Activated naive CD4-positive, alpha-beta T cell treated with anti-CD3 and anti-CD28 coated beads for 36 hours (primary cell): ENCODE data around the gene ITGBL1. TPM values are rescaled to one million over a fixed set of nuclear protein-coding genes. Genes with fewer than 3 reads are reported as not detected.

Source experiments
- CTCF ChIA-PET: fragments of 350-600 bp; sonication (Branson Sonifier 250); formaldehyde crosslinking; loops from one replicate; lab custom pipeline; 2021; ENCODE audit warnings: antibody characterized with exemption; lab: Charles Lee
- DNase-seq: peaks from one replicate; pipeline ENCODE4 v3.0.0-alpha.2; 2020
- H3K27ac Mint-ChIP-seq: one replicate; pipeline ENCODE4 v1.8.0; 2021; ENCODE audit warnings: mild to moderate bottlenecking, mixed read lengths
- H3K27me3 Mint-ChIP-seq: one replicate; pipeline ENCODE4 v1.8.0; 2021; ENCODE audit warnings: low read depth, mixed read lengths
- H3K36me3 Mint-ChIP-seq: one replicate; pipeline ENCODE4 v1.8.0; 2021; ENCODE audit warnings: low read depth, mixed read lengths
- H3K4me1 Mint-ChIP-seq: one replicate; pipeline ENCODE4 v1.8.0; 2021; ENCODE audit warnings: low read depth, mixed read lengths
- H3K4me3 Mint-ChIP-seq: one replicate; pipeline ENCODE4 v1.8.0; 2021; ENCODE audit warnings: mild to moderate bottlenecking, moderate library complexity, mixed read lengths
- H3K9me3 Mint-ChIP-seq: one replicate; pipeline ENCODE4 v1.8.0; 2021; ENCODE audit warnings: mixed read lengths
- intact Hi-C: fragments of 100-400 bp; cut with micrococcal nuclease; formaldehyde crosslinking; loops from one replicate; pipeline ENCODE4 v1.15.1; 2023
- total RNA-seq, 2 experiments: library from RNA; stranded (reverse); gene quantifications; one replicate each; pipeline ENCODE4 v1.2.3, GENCODE V29; 2021

Gene ITGBL1
- total RNA-seq, 2 experiments from 2014 or later: not detected

- no peaks in the 10 kb centered on the region for H3K4me1 Mint-ChIP-seq
- CTCF ChIA-PET: no interaction called here
These were observed 102.1 kb downstream of the ITGBL1 start for GRCh38 chr13:101554420-101555125.

GRCh38 chr13:101555610-101556009, 103.1 kb downstream of the ITGBL1 start:
- intact Hi-C loops: no loop called here
- H3K4me1 Mint-ChIP-seq: no peaks in the 10 kb centered on the region
- CTCF ChIA-PET: no interaction called here
- no peak overlapping the region for H3K27ac Mint-ChIP-seq
- H3K4me3 Mint-ChIP-seq: no peak overlapping the region
- peaks cover 21% of the 10 kb centered on the region for H3K27me3 Mint-ChIP-seq
- H3K36me3 Mint-ChIP-seq: no peaks in the 10 kb centered on the region
- no peak for DNase-seq
- no peaks in the 10 kb centered on the region for H3K9me3 Mint-ChIP-seq

More at GRCh38 chr13:101554420-101555125, 102.1 kb downstream of the ITGBL1 start:
- no peaks in the 10 kb centered on the region for H3K36me3 Mint-ChIP-seq
- H3K27me3 Mint-ChIP-seq: peaks cover 15% of the 10 kb centered on the region
- no peak overlapping the region for H3K27ac Mint-ChIP-seq
- DNase-seq: no peak
- intact Hi-C loops: no loop called here
- H3K4me3 Mint-ChIP-seq: no peak overlapping the region
- no peaks in the 10 kb centered on the region for H3K9me3 Mint-ChIP-seq

- Mint-ChIP-seq H3K4me3 (no peak overlapping the region), H3K27me3 (peaks cover 19% of the 10 kb centered on the region), H3K9me3 (no peaks in the 10 kb centered on the region), H3K27ac (no peak overlapping the region), H3K4me1 (no peaks in the 10 kb centered on the region), H3K36me3 (no peaks in the 10 kb centered on the region)
- intact Hi-C loops: no loop called here
- CTCF ChIA-PET: no interaction called here
- DNase-seq: no peak
These were observed 104.2 kb downstream of the ITGBL1 start for GRCh38 chr13:101556676-101557123.

- Mint-ChIP-seq H3K9me3 (no peaks in the 10 kb centered on the region), H3K4me3 (no peak overlapping the region), H3K36me3 (no peaks in the 10 kb centered on the region), H3K27ac (no peak overlapping the region), H3K27me3 (peaks cover 5% of the 10 kb centered on the region), H3K4me1 (no peaks in the 10 kb centered on the region)
- no peak for DNase-seq
- CTCF ChIA-PET: no interaction called here
- intact Hi-C loops: no loop called here
These were observed 112.8 kb downstream of the ITGBL1 start for GRCh38 chr13:101565317-101565716.

- H3K36me3 Mint-ChIP-seq: no peaks in the 10 kb centered on the region
- DNase-seq: no peak
- no peaks in the 10 kb centered on the region for H3K4me1 Mint-ChIP-seq
- CTCF ChIA-PET: interaction anchor here (1.1 kb wide), 1 partner anchor 190 kb away, joined by 3 read pairs; no protein-coding TSS in a partner anchor
- H3K9me3 Mint-ChIP-seq: no peaks in the 10 kb centered on the region
- intact Hi-C loops: no loop called here
- H3K4me3 Mint-ChIP-seq: no peak overlapping the region
- no peaks in the 10 kb centered on the region for H3K27me3 Mint-ChIP-seq
- H3K27ac Mint-ChIP-seq: no peak overlapping the region
These were observed 115.4 kb downstream of the ITGBL1 start for GRCh38 chr13:101567841-101568240.

- intact Hi-C loops: no loop called here
- H3K4me1 Mint-ChIP-seq: no peaks in the 10 kb centered on the region
- DNase-seq: no peak
- no peaks in the 10 kb centered on the region for H3K36me3 Mint-ChIP-seq
- no peaks in the 10 kb centered on the region for H3K9me3 Mint-ChIP-seq
- H3K27me3 Mint-ChIP-seq: no peaks in the 10 kb centered on the region
- CTCF ChIA-PET: no interaction called here
- no peak overlapping the region for H3K27ac Mint-ChIP-seq
- no peak overlapping the region for H3K4me3 Mint-ChIP-seq
These were observed 117.3 kb downstream of the ITGBL1 start for GRCh38 chr13:101569807-101570206.

- CTCF ChIA-PET: no interaction called here
- Mint-ChIP-seq H3K27me3 (no peaks in the 10 kb centered on the region), H3K4me1 (no peaks in the 10 kb centered on the region), H3K9me3 (no peaks in the 10 kb centered on the region), H3K4me3 (no peak overlapping the region), H3K36me3 (no peaks in the 10 kb centered on the region), H3K27ac (no peak overlapping the region)
- intact Hi-C loops: no loop called here
- no peak for DNase-seq
These were observed 117.9 kb downstream of the ITGBL1 start for GRCh38 chr13:101570410-101570809.

- Mint-ChIP-seq H3K4me1 (no peaks in the 10 kb centered on the region), H3K9me3 (no peaks in the 10 kb centered on the region), H3K4me3 (no peak overlapping the region), H3K27ac (no peak overlapping the region), H3K27me3 (no peaks in the 10 kb centered on the region), H3K36me3 (no peaks in the 10 kb centered on the region)
- CTCF ChIA-PET: no interaction called here
- no peak for DNase-seq
- intact Hi-C loops: no loop called here
These were observed 120.0 kb downstream of the ITGBL1 start for GRCh38 chr13:101572456-101572855.

GRCh38 chr13:101575581-101575980, 123.1 kb downstream of the ITGBL1 start:
- H3K27ac Mint-ChIP-seq: no peak overlapping the region
- CTCF ChIA-PET: no interaction called here
- H3K9me3 Mint-ChIP-seq: no peaks in the 10 kb centered on the region
- H3K36me3 Mint-ChIP-seq: no peaks in the 10 kb centered on the region
- H3K4me1 Mint-ChIP-seq: peaks cover 2% of the 10 kb centered on the region
- H3K27me3 Mint-ChIP-seq: no peaks in the 10 kb centered on the region
- intact Hi-C loops: no loop called here
- DNase-seq: no peak
- H3K4me3 Mint-ChIP-seq: no peak overlapping the region

GRCh38 chr13:101576455-101576854, 124.0 kb downstream of the ITGBL1 start:
- no peaks in the 10 kb centered on the region for H3K36me3 Mint-ChIP-seq
- CTCF ChIA-PET: no interaction called here
- DNase-seq: no peak
- H3K9me3 Mint-ChIP-seq: no peaks in the 10 kb centered on the region
- H3K4me1 Mint-ChIP-seq: peaks cover 2% of the 10 kb centered on the region
- intact Hi-C loops: no loop called here
- H3K4me3 Mint-ChIP-seq: no peak overlapping the region
- no peak overlapping the region for H3K27ac Mint-ChIP-seq
- H3K27me3 Mint-ChIP-seq: no peaks in the 10 kb centered on the region

- Mint-ChIP-seq H3K4me3 (no peak overlapping the region), H3K27me3 (no peaks in the 10 kb centered on the region), H3K36me3 (no peaks in the 10 kb centered on the region), H3K4me1 (peaks cover 2% of the 10 kb centered on the region), H3K9me3 (no peaks in the 10 kb centered on the region), H3K27ac (no peak overlapping the region)
- no peak for DNase-seq
- intact Hi-C loops: no loop called here
- CTCF ChIA-PET: no interaction called here
These were observed 124.5 kb downstream of the ITGBL1 start for GRCh38 chr13:101576977-101577376.

GRCh38 chr13:101579281-101579802, 126.9 kb downstream of the ITGBL1 start:
- CTCF ChIA-PET: interaction anchor here (0.6 kb wide), 1 partner anchor 227 kb away, joined by 3 read pairs; no protein-coding TSS in a partner anchor
- intact Hi-C loops: no loop called here
- no peak overlapping the region for H3K27ac Mint-ChIP-seq
- no peak for DNase-seq
- no peaks in the 10 kb centered on the region for H3K9me3 Mint-ChIP-seq
- H3K36me3 Mint-ChIP-seq: no peaks in the 10 kb centered on the region
- peaks cover 2% of the 10 kb centered on the region for H3K27me3 Mint-ChIP-seq
- H3K4me3 Mint-ChIP-seq: no peak overlapping the region
- peaks cover 2% of the 10 kb centered on the region for H3K4me1 Mint-ChIP-seq

- H3K27me3 Mint-ChIP-seq: peaks cover 9% of the 10 kb centered on the region
- intact Hi-C loops: no loop called here
- no peak overlapping the region for H3K4me3 Mint-ChIP-seq
- no peak for DNase-seq
- H3K9me3 Mint-ChIP-seq: no peaks in the 10 kb centered on the region
- no peaks in the 10 kb centered on the region for H3K36me3 Mint-ChIP-seq
- CTCF ChIA-PET: no interaction called here
- no peak overlapping the region for H3K27ac Mint-ChIP-seq
- H3K4me1 Mint-ChIP-seq: no peaks in the 10 kb centered on the region
These were observed 131.9 kb downstream of the ITGBL1 start for GRCh38 chr13:101584331-101584730.
